ENCODE measurements around the gene ZSCAN20. TPM values are rescaled to one million over a fixed set of nuclear protein-coding genes. Genes with fewer than 3 reads are reported as not detected.
A peak's percentile ranks its signal among the peaks of the same experiment; 100 is the strongest.

Gene ZSCAN20
- total RNA-seq, 3 donors from 2014 or later (not counting 1 experiment from before 2014, with no cell fraction given), result 0.49 to 1.5 (median 1.0) TPM

DNA sequence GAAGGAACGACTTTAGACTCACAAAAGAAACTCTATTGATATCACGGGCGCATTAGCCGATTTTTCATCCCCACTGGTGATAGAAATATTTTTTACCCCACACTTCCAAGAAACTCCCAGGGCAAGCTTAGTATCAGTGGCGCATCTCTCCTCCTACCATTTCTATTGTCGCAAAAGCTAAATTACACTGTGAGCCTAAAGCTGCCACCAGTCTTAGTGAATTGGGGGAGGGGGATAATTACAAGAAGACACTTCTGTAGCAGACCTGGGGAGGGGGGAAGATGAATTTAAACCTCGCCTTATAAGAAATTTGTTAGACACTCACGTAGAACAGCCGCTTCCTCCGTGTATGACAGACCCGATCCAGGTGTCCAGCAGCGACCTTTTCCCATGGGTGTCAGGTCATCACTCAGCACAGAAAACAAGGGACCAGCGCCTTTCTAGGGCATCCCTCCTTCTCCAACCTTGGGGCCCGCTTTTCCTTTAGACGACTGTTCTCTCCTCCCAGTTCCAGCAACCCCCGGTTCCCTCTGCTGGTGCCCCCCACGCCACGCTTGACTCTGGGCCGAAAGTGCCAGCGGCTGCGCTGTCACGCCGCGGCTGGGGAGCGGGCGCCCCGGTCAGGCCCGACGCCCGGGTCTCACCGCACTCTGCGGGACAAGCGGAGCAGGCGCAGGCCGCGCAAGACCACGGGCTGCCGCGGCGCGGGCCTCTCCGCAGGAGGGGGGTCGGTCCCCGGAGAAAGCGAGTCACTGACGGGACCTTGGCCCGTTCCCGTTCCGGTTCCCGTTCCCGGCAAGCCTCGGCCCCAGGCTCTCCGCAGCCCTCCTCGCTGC lies 42.4 kb upstream of the ZSCAN20 start:
- intact Hi-C loops (cut with micrococcal nuclease), result no loop called here

DNA sequence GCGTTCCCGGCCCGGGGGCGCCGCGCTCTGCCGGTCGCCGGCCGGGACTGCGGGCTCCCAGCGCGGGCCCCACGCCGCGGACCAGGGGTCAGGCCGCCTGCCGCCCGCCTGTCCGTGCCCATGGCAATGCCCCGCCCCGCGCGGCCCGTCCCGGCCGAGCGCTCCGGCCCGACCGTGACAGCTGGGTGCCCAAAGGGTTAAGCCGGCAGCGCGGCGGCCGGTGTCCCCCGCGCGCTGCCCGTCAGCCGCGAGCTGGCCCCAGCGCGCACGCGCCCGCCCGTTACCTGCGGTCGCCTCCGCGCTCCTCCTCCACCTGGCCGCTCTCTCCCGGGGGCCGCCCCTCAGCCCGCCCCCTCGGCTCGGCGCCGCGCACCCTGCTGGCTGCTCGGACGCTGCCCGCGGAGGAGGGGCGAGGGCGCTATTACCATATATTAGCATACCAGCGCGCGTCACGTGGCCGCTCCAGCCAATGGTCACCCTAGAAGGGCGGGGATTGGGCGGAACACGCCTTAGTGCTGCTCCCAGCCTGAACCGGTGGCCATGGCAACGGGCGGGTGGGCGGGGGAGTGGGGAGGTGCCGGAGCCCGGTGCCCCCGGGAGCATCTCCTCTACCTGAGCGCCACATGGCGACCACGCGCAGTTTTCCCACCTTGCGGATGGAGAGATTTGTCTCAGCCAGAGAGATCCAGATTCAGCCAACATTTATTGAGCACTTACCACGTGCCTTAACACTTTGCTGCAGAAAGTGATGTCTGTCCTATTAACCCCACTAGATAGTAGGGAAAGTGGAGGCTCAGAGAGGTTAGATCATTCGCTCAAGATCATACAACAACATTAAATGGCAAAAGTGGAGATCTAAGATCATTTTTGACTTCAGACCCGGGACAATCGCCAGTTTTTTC lies 41.5 kb upstream of the ZSCAN20 start, which contains the start of gene PHC2:
TSS of gene PHC2 (minus strand) at position 404 of the 902 bp plus-strand sequence. CDS start 55,556 bp downstream, outside the sequence.
- Mint-ChIP-seq H3K36me3 (no peaks in the 10 kb centered on the region), H3K4me3 (peak within 1 kb of the TSS; percentile 68), H3K4me1 (no peaks in the 10 kb centered on the region), H3K27ac (peak within 1 kb of the TSS in 1 of 2 donors; percentile 35), H3K27me3 (ENCODE audit: low read depth in 2 of 2) (peaks cover under 1 to 2% of the 10 kb centered on the region in 2 donors), H3K9me3 (no peaks in the 10 kb centered on the region)
- Histone ChIP-seq H3K27me3 (ENCODE audit: control insufficient read depth, insufficient read depth, low read length) (peaks cover 19% of the 10 kb centered on the region), H3K36me3 (ENCODE audit: control insufficient read depth, insufficient read depth, low read length) (no peaks in the 10 kb centered on the region), H3K4me1 (ENCODE audit: control insufficient read depth, insufficient read depth, low read length) (peaks cover 10% of the 10 kb centered on the region), H3K4me3 (ENCODE audit: low read length) (peak within 1 kb of the TSS; percentile 16), H3K9me3 (ENCODE audit: control insufficient read depth, insufficient read depth, low read length) (no peaks in the 10 kb centered on the region), H3K27ac (ENCODE audit: low read length) (peak within 1 kb of the TSS; percentile 34)
- peak; percentile 97 to 99 (median 97) for ATAC-seq
- peak; percentile 90 to 93 for DNase-seq
- intact Hi-C loops (cut with micrococcal nuclease), result no loop called here
- TF ChIP-seq, protein P1, sequence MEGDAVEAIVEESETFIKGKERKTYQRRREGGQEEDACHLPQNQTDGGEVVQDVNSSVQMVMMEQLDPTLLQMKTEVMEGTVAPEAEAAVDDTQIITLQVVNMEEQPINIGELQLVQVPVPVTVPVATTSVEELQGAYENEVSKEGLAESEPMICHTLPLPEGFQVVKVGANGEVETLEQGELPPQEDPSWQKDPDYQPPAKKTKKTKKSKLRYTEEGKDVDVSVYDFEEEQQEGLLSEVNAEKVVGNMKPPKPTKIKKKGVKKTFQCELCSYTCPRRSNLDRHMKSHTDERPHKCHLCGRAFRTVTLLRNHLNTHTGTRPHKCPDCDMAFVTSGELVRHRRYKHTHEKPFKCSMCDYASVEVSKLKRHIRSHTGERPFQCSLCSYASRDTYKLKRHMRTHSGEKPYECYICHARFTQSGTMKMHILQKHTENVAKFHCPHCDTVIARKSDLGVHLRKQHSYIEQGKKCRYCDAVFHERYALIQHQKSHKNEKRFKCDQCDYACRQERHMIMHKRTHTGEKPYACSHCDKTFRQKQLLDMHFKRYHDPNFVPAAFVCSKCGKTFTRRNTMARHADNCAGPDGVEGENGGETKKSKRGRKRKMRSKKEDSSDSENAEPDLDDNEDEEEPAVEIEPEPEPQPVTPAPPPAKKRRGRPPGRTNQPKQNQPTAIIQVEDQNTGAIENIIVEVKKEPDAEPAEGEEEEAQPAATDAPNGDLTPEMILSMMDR (IDR thresholded peaks at IDR 0.05), result peak; percentile 22
- 2% methylated on average over 91 of the region's 91 CpGs for WGBS (ENCODE audit: insufficient coverage)

More for the DNA sequence above, 42.4 kb upstream of the ZSCAN20 start:
- Mint-ChIP-seq H3K9me3 (no peaks in the 10 kb centered on the region), H3K4me3 (no peak overlapping the region), H3K4me1 (no peaks in the 10 kb centered on the region), H3K27ac (no peak overlapping the region), H3K36me3 (no peaks in the 10 kb centered on the region), H3K27me3 (ENCODE audit: low read depth in 2 of 2) (peaks cover 8 to 11% of the 10 kb centered on the region in 2 donors)
- H3K9me3 ChIP-seq (ENCODE audit: control insufficient read depth, insufficient read depth, low read length), result no peaks in the 10 kb centered on the region
- ATAC-seq (peak in 2 of 3 donors; percentile 4 to 36), DNase-seq (peak; percentile 18 to 34)
- H3K4me3 ChIP-seq (ENCODE audit: low read length), result peak overlapping the region; percentile 16
- H3K4me1 ChIP-seq (ENCODE audit: control insufficient read depth, insufficient read depth, low read length), result peaks cover 10% of the 10 kb centered on the region
- H3K27me3 ChIP-seq (ENCODE audit: control insufficient read depth, insufficient read depth, low read length), result peaks cover 19% of the 10 kb centered on the region
- TF ChIP-seq, protein P1 (IDR thresholded peaks at IDR 0.05), result no peak
- WGBS (ENCODE audit: insufficient coverage), result 12% methylated on average over 53 of the region's 54 CpGs
- H3K27ac ChIP-seq (ENCODE audit: low read length), result no peak overlapping the region
- no peaks in the 10 kb centered on the region for H3K36me3 ChIP-seq (ENCODE audit: control insufficient read depth, insufficient read depth, low read length)

DNA sequence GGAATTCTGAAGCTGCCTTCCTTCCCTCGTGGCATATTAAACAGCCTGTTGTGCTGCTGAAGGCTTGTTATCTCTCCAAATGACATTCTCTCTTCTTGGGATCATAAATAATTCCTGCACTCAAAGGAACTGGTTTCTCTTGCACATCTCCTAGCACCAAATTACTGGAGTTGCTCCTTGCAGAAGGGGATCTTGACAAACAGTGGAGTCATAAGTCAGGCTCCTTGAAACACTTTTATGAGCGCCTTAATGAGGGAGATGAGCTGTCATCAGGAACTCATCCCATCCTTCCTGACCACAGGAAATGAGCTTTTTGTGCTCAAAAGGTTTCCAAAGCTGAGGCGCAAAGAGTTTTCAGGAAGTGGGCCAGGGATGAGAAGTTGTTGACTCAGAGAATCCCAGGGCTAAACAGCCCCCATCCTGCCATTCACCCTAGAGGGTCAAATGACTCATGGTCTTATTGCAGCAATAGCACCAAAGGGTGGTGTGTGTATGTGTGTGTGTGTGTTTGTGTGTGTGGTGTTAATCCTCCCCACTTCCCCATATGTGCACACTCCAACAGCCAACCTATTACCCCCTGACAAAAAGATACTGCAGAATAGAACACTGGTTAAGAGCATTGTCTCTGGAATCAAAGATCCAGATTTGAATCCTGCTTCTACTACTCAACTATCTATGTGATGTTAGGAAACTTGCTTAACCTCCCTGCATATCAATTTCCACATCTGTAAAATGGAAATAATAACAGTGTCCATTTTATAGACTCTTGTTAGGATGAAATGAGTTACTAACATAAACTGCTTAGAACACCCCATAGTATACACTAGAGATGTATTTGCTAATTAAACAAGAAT lies 38.7 kb upstream of the ZSCAN20 start:
- Histone ChIP-seq H3K36me3 (ENCODE audit: control insufficient read depth, insufficient read depth, low read length) (no peaks in the 10 kb centered on the region), H3K4me1 (ENCODE audit: control insufficient read depth, insufficient read depth, low read length) (peaks cover 10% of the 10 kb centered on the region), H3K9me3 (ENCODE audit: control insufficient read depth, insufficient read depth, low read length) (no peaks in the 10 kb centered on the region), H3K4me3 (ENCODE audit: low read length) (no peak overlapping the region), H3K27ac (ENCODE audit: low read length) (no peak overlapping the region), H3K27me3 (ENCODE audit: control insufficient read depth, insufficient read depth, low read length) (peaks cover 6% of the 10 kb centered on the region)
- ATAC-seq, result no peak
- no peak overlapping the region for H3K4me3 Mint-ChIP-seq
- H3K9me3 Mint-ChIP-seq, result no peaks in the 10 kb centered on the region
- DNase-seq, result peak in 1 of 2 donors; percentile 16
- no peak overlapping the region for H3K27ac Mint-ChIP-seq
- H3K4me1 Mint-ChIP-seq, result no peaks in the 10 kb centered on the region
- no peaks in the 10 kb centered on the region for H3K36me3 Mint-ChIP-seq
- WGBS (ENCODE audit: insufficient coverage), result 66% methylated on average over 3 of the region's 3 CpGs
- intact Hi-C loops (cut with micrococcal nuclease), result no loop called here
- TF ChIP-seq, protein P1 (IDR thresholded peaks at IDR 0.05), result no peak
- H3K27me3 Mint-ChIP-seq (ENCODE audit: low read depth in 2 of 2), result no peaks in the 10 kb centered on the region
